ENCODE results near the gene TMPRSS13.
"Not testable (repeated sequence)": the region's sequence is repeated elsewhere in the genome, so short reads cannot be mapped to it uniquely, and the experiment has no call there.

Gene TMPRSS13

DNA sequence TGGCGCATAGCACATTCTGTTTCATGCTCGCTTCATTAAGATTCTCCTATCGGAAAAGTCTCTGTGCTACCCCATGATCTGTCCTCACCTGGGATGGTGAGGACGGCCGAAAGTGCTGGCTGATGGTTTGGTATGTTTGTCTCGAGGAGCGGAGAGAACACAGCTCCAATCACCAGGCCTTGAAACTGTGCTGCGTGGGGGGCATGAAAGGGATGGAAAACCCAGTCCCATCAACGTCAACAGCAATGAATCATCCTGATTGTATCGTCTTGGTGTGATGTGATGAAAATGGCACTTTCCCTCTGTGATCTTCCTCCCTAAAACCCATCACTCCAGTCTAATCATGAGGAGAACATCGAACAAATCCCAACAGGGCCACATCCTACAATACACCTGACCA lies 61.1 kb downstream of the TMPRSS13 start:
- H3K9ac ChIP-seq (ENCODE audit: low read depth in 1 of 2, low read length in 2 of 2) = no peak overlapping the region
- H3K36me3 ChIP-seq (ENCODE audit: control insufficient read depth in 2 of 2, insufficient read depth in 2 of 2, low read length in 2 of 2) = no peaks in the 10 kb centered on the region
- H3K27me3 ChIP-seq (ENCODE audit: control insufficient read depth in 2 of 2, insufficient read depth in 2 of 2, low read length in 2 of 2) = no peaks in the 10 kb centered on the region
- no peaks in the 10 kb centered on the region for H3K9me3 ChIP-seq (ENCODE audit: control insufficient read depth in 2 of 2, low read length in 2 of 2)
- no peak overlapping the region for H3K4me3 ChIP-seq (ENCODE audit: low read length in 2 of 2)
- H3K4me1 ChIP-seq (ENCODE audit: control insufficient read depth in 2 of 2, insufficient read depth in 2 of 2, low read length in 2 of 2) = peaks cover 3% of the 10 kb centered on the region in 2 donors
- no peak overlapping the region for H3K27ac ChIP-seq (ENCODE audit: low read depth in 2 of 2, low read length in 2 of 2)

DNA sequence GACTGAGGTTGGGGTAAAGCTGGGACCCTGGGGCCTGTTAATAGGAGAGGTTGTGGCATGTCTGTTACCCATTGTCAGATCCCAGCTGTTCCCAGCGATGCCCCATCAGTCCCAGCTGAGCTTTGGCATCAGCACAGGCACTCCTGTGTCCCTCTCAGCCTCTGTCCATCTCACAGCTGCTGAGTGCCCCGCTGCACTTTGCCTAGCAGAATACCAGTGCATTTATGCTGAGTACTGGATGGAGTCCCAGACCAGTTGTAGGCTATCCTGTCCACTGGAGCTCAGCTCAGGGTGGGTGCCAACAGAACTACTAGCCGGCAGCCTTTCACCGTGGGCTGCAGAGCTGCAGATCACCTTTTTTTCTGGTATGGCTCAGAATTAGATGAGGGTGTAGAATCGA lies 62.7 kb downstream of the TMPRSS13 start:
- H3K9me3 ChIP-seq (ENCODE audit: control insufficient read depth in 2 of 2, low read length in 2 of 2) = no peaks in the 10 kb centered on the region
- H3K4me3 ChIP-seq (ENCODE audit: low read length in 2 of 2) = no peak overlapping the region
- H3K27me3 ChIP-seq (ENCODE audit: control insufficient read depth in 2 of 2, insufficient read depth in 2 of 2, low read length in 2 of 2) = no peaks in the 10 kb centered on the region
- no peak overlapping the region for H3K27ac ChIP-seq (ENCODE audit: low read depth in 2 of 2, low read length in 2 of 2)
- H3K9ac ChIP-seq (ENCODE audit: low read depth in 1 of 2, low read length in 2 of 2) = no peak overlapping the region
- H3K36me3 ChIP-seq (ENCODE audit: control insufficient read depth in 2 of 2, insufficient read depth in 2 of 2, low read length in 2 of 2) = no peaks in the 10 kb centered on the region
- H3K4me1 ChIP-seq (ENCODE audit: control insufficient read depth in 2 of 2, insufficient read depth in 2 of 2, low read length in 2 of 2) = peaks cover 6 to 10% of the 10 kb centered on the region in 2 donors

DNA sequence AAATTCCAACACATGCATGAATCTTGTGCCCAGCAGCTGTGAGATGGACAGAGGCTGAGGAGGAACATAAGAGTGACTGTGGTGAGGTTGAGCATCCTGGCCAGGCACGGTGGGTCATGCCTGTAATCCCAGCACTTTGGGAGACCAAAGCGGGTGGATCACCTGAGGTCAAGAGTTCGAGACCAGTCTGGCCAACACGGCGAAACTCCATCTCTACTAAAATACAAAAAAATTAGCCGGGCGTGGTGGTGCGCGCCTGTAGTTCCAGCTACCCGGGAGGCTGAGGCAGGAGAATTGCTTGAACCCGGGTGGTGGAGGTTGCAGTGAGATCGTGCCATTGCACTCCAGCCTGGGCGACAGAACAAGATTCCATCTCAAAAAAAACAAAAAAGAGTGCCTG lies 63.7 kb downstream of the TMPRSS13 start:
- H3K27me3 ChIP-seq (ENCODE audit: control insufficient read depth in 2 of 2, insufficient read depth in 2 of 2, low read length in 2 of 2); H3K36me3 ChIP-seq (ENCODE audit: control insufficient read depth in 2 of 2, insufficient read depth in 2 of 2, low read length in 2 of 2); H3K4me3 ChIP-seq (ENCODE audit: low read length in 2 of 2); H3K9me3 ChIP-seq (ENCODE audit: control insufficient read depth in 2 of 2, low read length in 2 of 2); H3K27ac ChIP-seq (ENCODE audit: low read depth in 2 of 2, low read length in 2 of 2); H3K9ac ChIP-seq (ENCODE audit: low read depth in 1 of 2, low read length in 2 of 2): not testable (repeated sequence)
- H3K4me1 ChIP-seq (ENCODE audit: control insufficient read depth in 2 of 2, insufficient read depth in 2 of 2, low read length in 2 of 2) = peaks cover 5 to 10% of the 10 kb centered on the region in 2 donors

DNA sequence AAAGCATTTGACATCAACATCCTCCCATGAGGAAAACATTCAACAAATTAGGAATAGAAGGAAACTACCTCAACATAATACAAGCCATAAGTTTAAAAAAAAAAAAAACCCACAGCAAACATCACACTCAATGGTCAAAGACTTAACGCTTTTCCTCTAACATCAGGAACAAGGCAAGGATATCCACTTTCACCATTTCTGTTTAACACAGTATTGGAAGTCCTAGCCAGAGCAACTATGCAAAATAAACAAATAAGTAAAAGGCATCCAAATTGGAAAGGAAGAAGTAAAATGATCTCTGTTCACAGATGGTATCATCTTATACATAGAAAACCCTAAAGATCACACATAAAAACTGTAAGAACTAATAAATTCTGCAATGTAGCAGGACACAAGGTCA lies 65.8 kb downstream of the TMPRSS13 start:
- Histone ChIP-seq H3K9me3 (ENCODE audit: control insufficient read depth in 2 of 2, low read length in 2 of 2) (no peaks in the 10 kb centered on the region), H3K27me3 (ENCODE audit: control insufficient read depth in 2 of 2, insufficient read depth in 2 of 2, low read length in 2 of 2) (no peaks in the 10 kb centered on the region), H3K27ac (ENCODE audit: low read depth in 2 of 2, low read length in 2 of 2) (no peak overlapping the region), H3K36me3 (ENCODE audit: control insufficient read depth in 2 of 2, insufficient read depth in 2 of 2, low read length in 2 of 2) (no peaks in the 10 kb centered on the region), H3K4me3 (ENCODE audit: low read length in 2 of 2) (no peak overlapping the region), H3K4me1 (ENCODE audit: control insufficient read depth in 2 of 2, insufficient read depth in 2 of 2, low read length in 2 of 2) (peaks cover 5 to 8% of the 10 kb centered on the region in 2 donors), H3K9ac (ENCODE audit: low read depth in 1 of 2, low read length in 2 of 2) (no peak overlapping the region)

GRCh38 chr11:117862753-117863152 lies 66.4 kb downstream of the TMPRSS13 start:
- H3K27ac ChIP-seq (ENCODE audit: low read depth in 2 of 2, low read length in 2 of 2) = no peak overlapping the region
- no peak overlapping the region for H3K4me3 ChIP-seq (ENCODE audit: low read length in 2 of 2)
- peaks cover 5 to 8% of the 10 kb centered on the region in 2 donors for H3K4me1 ChIP-seq (ENCODE audit: control insufficient read depth in 2 of 2, insufficient read depth in 2 of 2, low read length in 2 of 2)

GRCh38 chr11:117862019-117862725 lies 67.0 kb downstream of the TMPRSS13 start:
- H3K4me3 ChIP-seq (ENCODE audit: low read length in 2 of 2) = no peak overlapping the region
- peaks cover 5 to 8% of the 10 kb centered on the region in 2 donors for H3K4me1 ChIP-seq (ENCODE audit: control insufficient read depth in 2 of 2, insufficient read depth in 2 of 2, low read length in 2 of 2)
- no peak overlapping the region for H3K9ac ChIP-seq (ENCODE audit: low read depth in 1 of 2, low read length in 2 of 2)
- peak overlapping the region; percentile 25 to 58 for H3K27ac ChIP-seq (ENCODE audit: low read depth in 2 of 2, low read length in 2 of 2)
- H3K27me3 ChIP-seq (ENCODE audit: control insufficient read depth in 2 of 2, insufficient read depth in 2 of 2, low read length in 2 of 2) = no peaks in the 10 kb centered on the region
- no peaks in the 10 kb centered on the region for H3K36me3 ChIP-seq (ENCODE audit: control insufficient read depth in 2 of 2, insufficient read depth in 2 of 2, low read length in 2 of 2)
- H3K9me3 ChIP-seq (ENCODE audit: control insufficient read depth in 2 of 2, low read length in 2 of 2) = no peaks in the 10 kb centered on the region

More at GRCh38 chr11:117862753-117863152, 66.4 kb downstream of the TMPRSS13 start:
- Histone ChIP-seq H3K9me3 (ENCODE audit: control insufficient read depth in 2 of 2, low read length in 2 of 2) (no peaks in the 10 kb centered on the region), H3K27me3 (ENCODE audit: control insufficient read depth in 2 of 2, insufficient read depth in 2 of 2, low read length in 2 of 2) (no peaks in the 10 kb centered on the region), H3K36me3 (ENCODE audit: control insufficient read depth in 2 of 2, insufficient read depth in 2 of 2, low read length in 2 of 2) (no peaks in the 10 kb centered on the region), H3K9ac (ENCODE audit: low read depth in 1 of 2, low read length in 2 of 2) (no peak overlapping the region)

- Histone ChIP-seq H3K9ac (ENCODE audit: low read depth in 1 of 2, low read length in 2 of 2) (no peak overlapping the region), H3K36me3 (ENCODE audit: control insufficient read depth in 2 of 2, insufficient read depth in 2 of 2, low read length in 2 of 2) (no peaks in the 10 kb centered on the region), H3K9me3 (ENCODE audit: control insufficient read depth in 2 of 2, low read length in 2 of 2) (no peaks in the 10 kb centered on the region), H3K27me3 (ENCODE audit: control insufficient read depth in 2 of 2, insufficient read depth in 2 of 2, low read length in 2 of 2) (no peaks in the 10 kb centered on the region), H3K4me3 (ENCODE audit: low read length in 2 of 2) (no peak overlapping the region), H3K27ac (ENCODE audit: low read depth in 2 of 2, low read length in 2 of 2) (peak overlapping the region in 1 of 2 donors; percentile 58), H3K4me1 (ENCODE audit: control insufficient read depth in 2 of 2, insufficient read depth in 2 of 2, low read length in 2 of 2) (peaks cover 5 to 8% of the 10 kb centered on the region in 2 donors)
Measured at GRCh38 chr11:117861151-117862018, 67.8 kb downstream of the TMPRSS13 start.

DNA sequence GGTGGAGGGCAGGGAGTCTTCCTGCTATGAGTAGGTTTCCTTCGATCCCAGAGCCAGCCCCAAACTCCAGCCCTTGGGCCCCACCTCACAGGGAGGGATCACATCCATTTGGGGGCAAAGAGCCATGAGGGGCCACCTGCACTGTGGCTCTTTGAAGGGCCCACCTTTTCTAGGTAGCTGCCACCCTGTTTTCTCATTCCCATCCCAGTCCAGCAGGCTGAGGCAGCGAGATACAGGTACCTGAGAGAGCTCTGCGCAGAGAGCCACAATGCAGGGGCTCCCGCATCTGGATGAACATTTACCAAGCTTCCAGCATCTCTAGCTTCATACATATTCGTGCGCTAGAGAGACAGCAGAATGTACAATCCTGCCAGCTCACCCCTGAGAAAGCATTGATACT lies 69.1 kb downstream of the TMPRSS13 start:
- peaks cover 5 to 8% of the 10 kb centered on the region in 2 donors for H3K4me1 ChIP-seq (ENCODE audit: control insufficient read depth in 2 of 2, insufficient read depth in 2 of 2, low read length in 2 of 2)

GRCh38 chr11:117859488-117860112 lies 69.6 kb downstream of the TMPRSS13 start:
- no peak overlapping the region for H3K9ac ChIP-seq (ENCODE audit: low read depth in 1 of 2, low read length in 2 of 2)
- H3K4me3 ChIP-seq (ENCODE audit: low read length in 2 of 2) = no peak overlapping the region
- peaks cover 5 to 8% of the 10 kb centered on the region in 2 donors for H3K4me1 ChIP-seq (ENCODE audit: control insufficient read depth in 2 of 2, insufficient read depth in 2 of 2, low read length in 2 of 2)
- H3K36me3 ChIP-seq (ENCODE audit: control insufficient read depth in 2 of 2, insufficient read depth in 2 of 2, low read length in 2 of 2) = no peaks in the 10 kb centered on the region
- H3K27ac ChIP-seq (ENCODE audit: low read depth in 2 of 2, low read length in 2 of 2) = no peak overlapping the region
- no peaks in the 10 kb centered on the region for H3K9me3 ChIP-seq (ENCODE audit: control insufficient read depth in 2 of 2, low read length in 2 of 2)
- H3K27me3 ChIP-seq (ENCODE audit: control insufficient read depth in 2 of 2, insufficient read depth in 2 of 2, low read length in 2 of 2) = no peaks in the 10 kb centered on the region

More for the DNA sequence above, 69.1 kb downstream of the TMPRSS13 start:
- Histone ChIP-seq H3K9me3 (ENCODE audit: control insufficient read depth in 2 of 2, low read length in 2 of 2) (no peaks in the 10 kb centered on the region), H3K27ac (ENCODE audit: low read depth in 2 of 2, low read length in 2 of 2) (no peak overlapping the region), H3K9ac (ENCODE audit: low read depth in 1 of 2, low read length in 2 of 2) (no peak overlapping the region), H3K36me3 (ENCODE audit: control insufficient read depth in 2 of 2, insufficient read depth in 2 of 2, low read length in 2 of 2) (no peaks in the 10 kb centered on the region), H3K27me3 (ENCODE audit: control insufficient read depth in 2 of 2, insufficient read depth in 2 of 2, low read length in 2 of 2) (no peaks in the 10 kb centered on the region), H3K4me3 (ENCODE audit: low read length in 2 of 2) (no peak overlapping the region)

DNA sequence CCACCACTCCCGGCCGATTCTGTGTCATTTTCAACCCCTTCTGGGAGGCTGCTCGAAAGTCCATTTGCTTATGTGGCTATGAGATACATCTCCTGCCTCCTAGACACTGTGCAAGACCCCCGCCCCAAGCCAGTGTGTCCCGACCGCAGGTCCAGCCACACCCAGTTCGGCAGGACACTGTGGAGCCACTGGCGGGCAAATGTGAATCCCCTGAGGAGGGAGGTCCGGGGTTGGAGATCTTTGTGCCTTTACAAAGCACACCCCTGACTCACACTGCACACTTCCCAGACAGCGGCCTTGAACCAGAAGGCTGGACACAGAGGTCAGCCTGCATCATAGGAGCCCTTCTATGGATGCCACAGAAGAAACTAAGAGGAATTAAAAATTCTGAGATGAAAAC lies 70.1 kb downstream of the TMPRSS13 start:
- H3K27ac ChIP-seq (ENCODE audit: low read depth in 2 of 2, low read length in 2 of 2) = no peak overlapping the region

More for the DNA sequence above, 70.1 kb downstream of the TMPRSS13 start:
- Histone ChIP-seq H3K9ac (ENCODE audit: low read depth in 1 of 2, low read length in 2 of 2) (no peak overlapping the region), H3K36me3 (ENCODE audit: control insufficient read depth in 2 of 2, insufficient read depth in 2 of 2, low read length in 2 of 2) (no peaks in the 10 kb centered on the region), H3K4me3 (ENCODE audit: low read length in 2 of 2) (no peak overlapping the region), H3K27me3 (ENCODE audit: control insufficient read depth in 2 of 2, insufficient read depth in 2 of 2, low read length in 2 of 2) (no peaks in the 10 kb centered on the region), H3K9me3 (ENCODE audit: control insufficient read depth in 2 of 2, low read length in 2 of 2) (no peaks in the 10 kb centered on the region), H3K4me1 (ENCODE audit: control insufficient read depth in 2 of 2, insufficient read depth in 2 of 2, low read length in 2 of 2) (peaks cover 5 to 8% of the 10 kb centered on the region in 2 donors)

All from mucosa of rectum (tissue), 2 donors.